Measurements from ENCODE around the gene MAP7D3.

MAP7D3 gene

DNA sequence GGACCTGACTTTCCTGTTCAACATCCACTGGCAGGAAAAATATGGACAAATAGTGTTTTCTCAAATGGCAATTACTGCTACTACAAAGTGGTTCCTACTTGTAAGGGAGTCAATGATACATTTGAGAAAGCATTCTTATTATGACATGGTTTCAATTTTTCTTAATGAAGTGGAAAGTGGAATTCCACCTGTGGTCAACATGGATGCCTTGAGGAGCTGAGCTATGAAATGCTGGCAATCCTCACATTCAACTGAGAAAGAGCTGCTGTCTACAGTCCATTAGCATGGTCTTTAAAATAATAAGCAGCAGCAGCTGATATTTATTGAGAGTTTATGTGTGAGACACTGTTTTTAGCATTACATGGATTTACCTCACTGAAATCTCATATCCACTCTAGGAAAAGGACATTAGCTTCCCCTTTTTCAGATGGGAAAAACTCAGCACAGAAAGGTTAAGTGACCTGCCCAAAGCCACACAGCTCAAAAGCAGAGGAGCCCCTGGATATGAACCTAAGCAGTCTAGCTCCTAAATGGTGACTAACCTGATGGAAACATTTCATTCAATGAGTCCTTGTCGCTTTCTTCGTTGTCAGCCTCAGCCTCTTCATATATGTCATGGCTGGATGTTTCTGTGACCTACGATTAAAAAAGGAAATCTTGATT lies 29.2 kb downstream of the MAP7D3 start:
- TF ChIP-seq, protein P1, sequence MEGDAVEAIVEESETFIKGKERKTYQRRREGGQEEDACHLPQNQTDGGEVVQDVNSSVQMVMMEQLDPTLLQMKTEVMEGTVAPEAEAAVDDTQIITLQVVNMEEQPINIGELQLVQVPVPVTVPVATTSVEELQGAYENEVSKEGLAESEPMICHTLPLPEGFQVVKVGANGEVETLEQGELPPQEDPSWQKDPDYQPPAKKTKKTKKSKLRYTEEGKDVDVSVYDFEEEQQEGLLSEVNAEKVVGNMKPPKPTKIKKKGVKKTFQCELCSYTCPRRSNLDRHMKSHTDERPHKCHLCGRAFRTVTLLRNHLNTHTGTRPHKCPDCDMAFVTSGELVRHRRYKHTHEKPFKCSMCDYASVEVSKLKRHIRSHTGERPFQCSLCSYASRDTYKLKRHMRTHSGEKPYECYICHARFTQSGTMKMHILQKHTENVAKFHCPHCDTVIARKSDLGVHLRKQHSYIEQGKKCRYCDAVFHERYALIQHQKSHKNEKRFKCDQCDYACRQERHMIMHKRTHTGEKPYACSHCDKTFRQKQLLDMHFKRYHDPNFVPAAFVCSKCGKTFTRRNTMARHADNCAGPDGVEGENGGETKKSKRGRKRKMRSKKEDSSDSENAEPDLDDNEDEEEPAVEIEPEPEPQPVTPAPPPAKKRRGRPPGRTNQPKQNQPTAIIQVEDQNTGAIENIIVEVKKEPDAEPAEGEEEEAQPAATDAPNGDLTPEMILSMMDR (IDR thresholded peaks at IDR 0.05; ENCODE audit: insufficient read depth, low read depth, low read length, missing control alignments), result no peak

DNA sequence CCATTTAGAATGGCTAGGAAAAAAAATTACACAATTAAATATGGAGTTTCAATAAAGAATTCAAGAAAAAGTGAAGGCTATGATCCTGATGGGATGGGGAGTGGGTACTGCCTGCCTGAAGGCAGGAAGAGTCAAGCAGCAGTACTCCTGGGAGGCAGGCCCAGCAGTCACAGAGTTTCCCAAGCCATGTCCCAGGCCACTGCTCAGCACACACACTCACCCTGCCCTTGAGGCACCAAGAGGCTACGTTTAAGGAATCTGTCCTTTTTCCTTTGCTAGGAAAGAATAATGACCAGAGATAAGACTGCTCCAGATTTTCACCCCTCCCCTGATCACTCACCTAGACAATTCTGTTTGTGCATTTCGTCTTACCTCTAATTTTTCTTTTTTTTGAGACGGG lies 30.2 kb downstream of the MAP7D3 start:
- TF ChIP-seq, protein P1 (IDR thresholded peaks at IDR 0.05; ENCODE audit: insufficient read depth, low read depth, low read length, missing control alignments), result no peak
- H3K4me3 ChIP-seq (ENCODE audit: low read depth, low read length), result no peak overlapping the region
- no peak for DNase-seq (ENCODE audit: low read depth)

More for the DNA sequence above, 29.2 kb downstream of the MAP7D3 start:
- no peak for DNase-seq (ENCODE audit: low read depth)
- H3K4me3 ChIP-seq (ENCODE audit: low read depth, low read length), result no peak overlapping the region

DNA sequence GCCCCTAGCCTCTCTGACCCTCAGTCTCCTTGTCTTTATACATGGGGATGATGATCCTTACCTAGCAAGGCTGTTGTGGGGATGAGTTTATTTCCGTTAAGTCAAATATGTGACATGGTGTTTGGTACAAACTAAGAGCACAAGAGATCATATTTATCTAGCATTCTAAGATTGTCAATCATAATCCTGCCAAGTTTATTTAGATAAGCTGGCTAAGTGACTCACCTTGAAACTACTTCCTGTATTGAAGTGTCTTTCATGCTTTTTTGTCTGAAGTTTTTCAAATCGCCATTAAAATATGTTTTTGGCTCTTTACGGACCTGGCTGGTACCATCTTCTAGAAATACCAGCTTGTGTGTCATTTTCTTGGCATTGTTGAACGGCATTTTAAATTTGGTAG lies 30.7 kb downstream of the MAP7D3 start:
- no peak for DNase-seq (ENCODE audit: low read depth)
- no peak overlapping the region for H3K4me3 ChIP-seq (ENCODE audit: low read depth, low read length)
- TF ChIP-seq, protein P1 (IDR thresholded peaks at IDR 0.05; ENCODE audit: insufficient read depth, low read depth, low read length, missing control alignments), result no peak

DNA sequence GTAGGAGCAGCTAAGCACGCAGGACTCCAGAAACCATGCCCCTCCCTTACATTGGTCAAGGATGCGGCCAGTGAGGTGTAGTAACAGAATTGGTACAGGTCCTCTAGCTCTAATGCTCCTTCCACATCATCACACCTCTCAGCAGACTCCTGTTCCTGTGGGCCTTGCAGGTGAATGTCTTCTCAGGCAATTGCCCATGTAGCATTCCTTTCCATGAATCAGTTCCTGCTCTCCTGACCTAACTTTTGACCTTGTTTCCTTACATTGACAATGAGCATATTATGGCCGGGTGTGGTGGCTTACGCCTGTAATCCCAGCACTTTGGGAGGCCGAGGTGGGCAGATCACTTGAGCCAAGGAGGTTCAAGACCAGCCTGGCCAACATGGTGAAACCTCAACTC lies 31.3 kb downstream of the MAP7D3 start:
- no peak for DNase-seq (ENCODE audit: low read depth)
- TF ChIP-seq, protein P1 (IDR thresholded peaks at IDR 0.05; ENCODE audit: insufficient read depth, low read depth, low read length, missing control alignments), result no peak
- no peak overlapping the region for H3K4me3 ChIP-seq (ENCODE audit: low read depth, low read length)

DNA sequence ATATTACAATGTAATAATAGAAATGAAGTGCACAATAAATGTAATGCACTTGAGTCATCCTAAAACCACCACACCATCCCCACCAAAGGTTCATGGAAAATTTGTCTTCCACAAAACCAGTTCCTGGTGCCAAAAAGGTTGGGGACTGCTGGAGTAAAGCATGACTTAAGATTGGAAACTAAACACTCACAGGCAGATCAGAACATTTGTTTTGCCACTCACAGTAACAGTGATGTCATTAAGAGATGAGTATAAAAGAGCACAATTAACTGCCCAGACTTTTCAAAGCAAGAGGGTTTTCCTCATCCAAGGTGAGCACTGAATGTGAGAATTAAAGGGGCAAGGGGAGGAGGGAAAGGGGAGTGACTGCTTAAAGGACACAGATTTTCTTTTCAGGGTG lies 35.6 kb downstream of the MAP7D3 start:
- TF ChIP-seq, protein P1 (IDR thresholded peaks at IDR 0.05; ENCODE audit: insufficient read depth, low read depth, low read length, missing control alignments), result no peak
- DNase-seq (ENCODE audit: low read depth), result no peak
- no peak overlapping the region for H3K4me3 ChIP-seq (ENCODE audit: low read depth, low read length)

DNA sequence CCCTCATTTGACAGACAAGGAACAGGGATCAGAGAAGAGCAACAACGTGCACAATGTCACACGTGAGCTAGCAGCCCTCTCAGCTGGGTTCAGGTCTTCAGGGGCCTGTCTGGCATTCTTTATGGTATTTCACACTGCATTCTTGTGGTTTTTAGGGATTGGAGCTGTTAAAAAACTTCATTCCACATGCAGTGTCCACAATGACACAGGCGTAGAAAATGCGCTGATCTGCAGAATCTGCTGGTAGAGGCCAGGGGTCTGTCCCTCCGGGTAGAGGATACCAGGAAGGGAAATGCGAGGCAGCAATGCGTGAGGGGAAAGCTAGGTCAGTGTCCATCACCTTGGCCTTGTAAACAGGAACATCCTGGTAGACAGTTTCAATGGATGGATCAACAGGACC lies 36.6 kb downstream of the MAP7D3 start:
- TF ChIP-seq, protein P1 (IDR thresholded peaks at IDR 0.05; ENCODE audit: insufficient read depth, low read depth, low read length, missing control alignments), result no peak
- no peak overlapping the region for H3K4me3 ChIP-seq (ENCODE audit: low read depth, low read length)
- no peak for DNase-seq (ENCODE audit: low read depth)

DNA sequence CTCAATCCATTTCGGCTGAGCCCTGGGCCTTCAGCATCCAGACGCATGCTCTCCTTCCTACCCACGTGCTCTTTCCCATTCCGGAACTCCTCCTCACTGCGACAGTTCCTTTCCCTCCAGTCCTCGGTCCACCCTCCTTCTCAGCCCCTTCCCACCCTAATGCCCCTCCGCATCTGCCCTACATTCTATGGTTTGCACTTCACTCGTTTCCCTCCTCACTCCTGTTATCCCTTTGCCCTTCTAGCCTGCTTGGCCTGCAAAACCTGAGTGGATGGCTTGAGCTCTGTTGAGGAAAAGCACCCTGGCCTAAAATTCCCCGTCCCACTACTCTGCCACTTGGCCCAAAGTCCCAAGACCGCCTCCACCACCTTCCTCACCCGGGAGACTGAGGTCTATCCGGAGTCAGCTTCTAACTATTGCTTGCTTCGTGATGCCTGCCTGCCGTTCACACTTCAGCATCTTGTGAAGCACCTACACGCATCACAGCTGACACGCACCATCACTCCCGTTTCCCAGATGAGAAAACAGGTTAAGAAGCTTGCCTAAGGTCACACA lies 38.6 kb downstream of the MAP7D3 start:
- H3K4me3 ChIP-seq (ENCODE audit: low read depth, low read length), result no peak overlapping the region
- no peak for DNase-seq (ENCODE audit: low read depth)
- TF ChIP-seq, protein P1 (IDR thresholded peaks at IDR 0.05; ENCODE audit: insufficient read depth, low read depth, low read length, missing control alignments), result no peak

All from GM12865 (cell line).